ENCODE data around the gene CD164L2.

The CD164L2 gene

DNA sequence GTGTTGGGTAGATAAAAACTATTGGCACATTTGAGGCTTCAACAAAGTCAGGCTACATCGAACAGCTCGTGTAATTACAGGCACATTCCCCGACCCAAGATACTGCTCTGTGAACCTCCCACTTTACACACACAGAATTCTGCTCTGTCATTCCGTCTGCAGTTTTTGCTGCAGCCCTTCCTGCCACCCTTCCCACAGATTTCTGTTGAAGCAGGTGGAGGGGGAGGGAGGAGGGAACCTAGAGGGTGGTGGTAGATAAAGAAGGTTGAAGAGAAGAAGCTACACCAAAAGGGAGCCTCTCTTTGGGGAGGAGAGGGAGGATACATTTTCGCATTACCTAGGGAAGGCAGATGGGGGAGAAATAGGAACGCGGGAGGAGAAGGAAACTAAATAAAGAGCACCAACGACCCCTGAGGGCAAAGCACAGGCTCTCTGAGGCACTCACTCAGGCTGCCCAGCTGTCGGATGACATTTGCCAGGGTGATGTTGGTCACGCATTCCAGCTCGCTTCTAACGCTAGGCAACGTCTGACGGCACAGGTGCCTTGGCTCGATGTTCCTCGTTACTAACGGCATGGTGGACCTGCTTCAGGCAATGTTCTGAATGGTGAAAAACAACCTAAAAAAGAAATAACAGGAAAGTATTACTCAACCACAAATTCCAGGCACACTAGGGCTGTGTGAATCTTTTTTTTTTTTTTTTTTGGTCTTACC is 45.3 kb upstream of the CD164L2 start:
- Histone ChIP-seq H3K36me3 (ENCODE audit: control insufficient read depth, insufficient read depth, low read length) (no peaks in the 10 kb centered on the region), H3K27ac (no peak overlapping the region), H2AFZ (no peak overlapping the region), H3K4me2 (ENCODE audit: low read length) (no peak overlapping the region), H3K79me2 (peaks cover 16% of the 10 kb centered on the region), H3K9ac (no peak overlapping the region), H3K4me3 (ENCODE audit: low read depth, low read length) (no peak overlapping the region), H3K9me3 (ENCODE audit: control insufficient read depth, low read length) (no peaks in the 10 kb centered on the region), H3K27me3 (ENCODE audit: control insufficient read depth, insufficient read depth, low read length) (no peaks in the 10 kb centered on the region), H3K4me1 (peaks cover 3% of the 10 kb centered on the region)
- TF ChIP-seq, protein P1, sequence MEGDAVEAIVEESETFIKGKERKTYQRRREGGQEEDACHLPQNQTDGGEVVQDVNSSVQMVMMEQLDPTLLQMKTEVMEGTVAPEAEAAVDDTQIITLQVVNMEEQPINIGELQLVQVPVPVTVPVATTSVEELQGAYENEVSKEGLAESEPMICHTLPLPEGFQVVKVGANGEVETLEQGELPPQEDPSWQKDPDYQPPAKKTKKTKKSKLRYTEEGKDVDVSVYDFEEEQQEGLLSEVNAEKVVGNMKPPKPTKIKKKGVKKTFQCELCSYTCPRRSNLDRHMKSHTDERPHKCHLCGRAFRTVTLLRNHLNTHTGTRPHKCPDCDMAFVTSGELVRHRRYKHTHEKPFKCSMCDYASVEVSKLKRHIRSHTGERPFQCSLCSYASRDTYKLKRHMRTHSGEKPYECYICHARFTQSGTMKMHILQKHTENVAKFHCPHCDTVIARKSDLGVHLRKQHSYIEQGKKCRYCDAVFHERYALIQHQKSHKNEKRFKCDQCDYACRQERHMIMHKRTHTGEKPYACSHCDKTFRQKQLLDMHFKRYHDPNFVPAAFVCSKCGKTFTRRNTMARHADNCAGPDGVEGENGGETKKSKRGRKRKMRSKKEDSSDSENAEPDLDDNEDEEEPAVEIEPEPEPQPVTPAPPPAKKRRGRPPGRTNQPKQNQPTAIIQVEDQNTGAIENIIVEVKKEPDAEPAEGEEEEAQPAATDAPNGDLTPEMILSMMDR (IDR thresholded peaks at IDR 0.05), result no peak

DNA sequence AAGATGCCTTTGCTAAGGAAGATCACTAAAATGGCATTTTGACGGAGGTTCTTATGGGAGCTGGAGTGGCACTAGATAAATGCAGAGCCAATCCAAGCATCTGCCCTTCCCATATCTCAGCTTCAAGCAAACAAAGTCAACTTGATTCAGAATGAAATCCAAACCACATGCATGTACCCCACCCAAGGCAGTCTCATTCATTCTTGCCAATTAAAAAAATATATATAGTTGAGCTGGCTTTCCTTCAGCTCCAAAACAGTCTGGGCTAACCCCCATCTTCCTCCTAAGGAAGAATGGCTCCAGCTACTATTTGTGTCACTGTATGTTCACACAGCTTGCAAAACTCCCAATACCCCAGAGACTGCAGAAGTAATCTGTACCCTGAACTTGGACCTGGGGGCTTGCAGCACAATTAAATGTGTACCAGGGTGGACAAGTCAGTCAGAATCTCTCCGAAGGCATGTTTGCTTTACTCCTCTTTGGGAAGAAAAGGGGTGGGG is 44.7 kb upstream of the CD164L2 start:
- Histone ChIP-seq H3K27ac (no peak overlapping the region), H3K4me2 (ENCODE audit: low read length) (no peak overlapping the region), H3K4me1 (peaks cover 3% of the 10 kb centered on the region), H3K4me3 (ENCODE audit: low read depth, low read length) (no peak overlapping the region), H3K79me2 (peaks cover 13% of the 10 kb centered on the region), H3K9ac (no peak overlapping the region), H3K27me3 (ENCODE audit: control insufficient read depth, insufficient read depth, low read length) (no peaks in the 10 kb centered on the region), H3K9me3 (ENCODE audit: control insufficient read depth, low read length) (no peaks in the 10 kb centered on the region), H3K36me3 (ENCODE audit: control insufficient read depth, insufficient read depth, low read length) (no peaks in the 10 kb centered on the region), H2AFZ (no peak overlapping the region)
- TF ChIP-seq, protein P1 (IDR thresholded peaks at IDR 0.05), result no peak

DNA sequence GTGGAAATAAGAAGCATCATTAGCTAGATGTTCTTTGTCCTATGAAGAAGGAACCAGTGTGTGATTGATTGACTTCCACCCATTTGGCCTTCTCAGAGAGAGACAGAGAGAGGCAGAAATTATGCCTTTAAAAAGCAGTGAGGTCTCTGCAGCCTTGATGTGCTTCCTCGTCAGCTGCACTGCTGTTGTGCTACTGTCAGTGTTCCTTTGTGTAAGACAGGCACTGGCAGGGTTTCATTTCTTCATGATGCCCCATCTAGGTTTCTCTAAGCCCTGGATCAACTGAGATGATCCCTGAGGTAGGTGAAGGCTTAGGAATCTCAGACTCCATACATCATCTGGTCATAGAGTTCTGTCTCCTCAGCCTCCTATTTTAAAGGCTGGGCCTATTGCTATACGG is 44.2 kb upstream of the CD164L2 start:
- TF ChIP-seq, protein P1 (IDR thresholded peaks at IDR 0.05), result no peak
- H3K4me1 ChIP-seq, result peaks cover 3% of the 10 kb centered on the region
- H3K27ac ChIP-seq, result no peak overlapping the region

DNA sequence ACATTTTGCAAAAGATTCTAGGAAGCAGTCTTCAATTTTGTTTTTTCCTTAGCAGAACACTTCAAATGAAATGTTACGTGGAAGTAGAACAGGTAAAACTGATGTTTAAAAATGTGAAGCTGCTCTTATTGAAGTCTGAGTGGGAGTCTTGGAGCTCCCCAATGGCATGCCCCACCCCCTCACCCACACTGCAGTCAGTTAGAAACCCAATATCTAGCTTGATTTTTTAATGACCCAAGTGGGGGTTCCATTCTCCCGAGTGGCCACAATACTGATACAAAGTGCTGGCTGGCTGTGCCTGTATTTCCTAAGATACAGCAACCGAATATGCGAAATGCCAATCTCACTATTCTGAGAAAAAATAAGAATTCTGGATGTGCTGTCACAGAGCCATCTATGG is 40.6 kb upstream of the CD164L2 start:
- TF ChIP-seq, protein P1 (IDR thresholded peaks at IDR 0.05), result no peak
- Histone ChIP-seq H2AFZ (no peak overlapping the region), H3K79me2 (peaks cover 14% of the 10 kb centered on the region), H3K9me3 (ENCODE audit: control insufficient read depth, low read length) (no peaks in the 10 kb centered on the region), H3K9ac (no peak overlapping the region), H3K4me2 (ENCODE audit: low read length) (no peak overlapping the region), H3K4me3 (ENCODE audit: low read depth, low read length) (no peak overlapping the region), H3K36me3 (ENCODE audit: control insufficient read depth, insufficient read depth, low read length) (no peaks in the 10 kb centered on the region), H3K27ac (no peak overlapping the region), H3K27me3 (ENCODE audit: control insufficient read depth, insufficient read depth, low read length) (no peaks in the 10 kb centered on the region), H3K4me1 (no peaks in the 10 kb centered on the region)

More for the DNA sequence above, 44.2 kb upstream of the CD164L2 start:
- Histone ChIP-seq H3K79me2 (peaks cover 13% of the 10 kb centered on the region), H3K4me3 (ENCODE audit: low read depth, low read length) (no peak overlapping the region), H3K27me3 (ENCODE audit: control insufficient read depth, insufficient read depth, low read length) (no peaks in the 10 kb centered on the region), H2AFZ (no peak overlapping the region), H3K36me3 (ENCODE audit: control insufficient read depth, insufficient read depth, low read length) (no peaks in the 10 kb centered on the region), H3K4me2 (ENCODE audit: low read length) (no peak overlapping the region), H3K9me3 (ENCODE audit: control insufficient read depth, low read length) (no peaks in the 10 kb centered on the region), H3K9ac (no peak overlapping the region)
